ENCODE data around the gene ZNF653. TPM values are rescaled to one million over a fixed set of nuclear protein-coding genes. Genes with fewer than 3 reads are reported as not detected.

ZNF653 gene
- total and polyA plus RNA-seq, 9 of the 15 experiments (the other 6 are each of a cell fraction or from before 2014, with no cell fraction given) = 1.6 to 8.0 (median 4.2) TPM; not detected in 2

GRCh38 chr19:11479090-11479897 lies 26.3 kb downstream of the ZNF653 start:
- ATAC-seq (peak; percentile 85), DNase-seq (ENCODE audit: extremely low read depth in 1 of 4, low spot score in 3 of 4) (peak; percentile 93 to 100 (median 100)), FAIRE-seq (peak; percentile 71)
- CTCF ChIA-PET (ENCODE audit: low intra/inter-chr PET ratio) = no interaction called here
- H3K27me3 ChIP-seq (ENCODE audit: control insufficient read depth in 2 of 2, insufficient read depth in 2 of 2, low read length in 2 of 2) = no peaks in the 10 kb centered on the region; a peak in 1 of 5 replicates
- POLR2A ChIA-PET = interaction anchor here (0.6 to 1.0 kb wide), 4 partner anchors 12 to 171 kb away, joined by 3 to 4 read pairs (median 3); partner anchors contain the start of gene ELOF1
- H2AFZ ChIP-seq (ENCODE audit: low read depth, low read length) = peak overlapping the region; percentile 78
- H4K20me1 ChIP-seq (replicated peaks; ENCODE audit: control insufficient read depth, insufficient read depth, low read length) = no peaks in the 10 kb centered on the region; the same call in 1 of the 2 replicates
- 4% methylated on average over 40 of the region's 62 CpGs for WGBS (ENCODE audit: insufficient coverage, low coverage, missing lambda C conversion rate)
- H3K36me3 ChIP-seq (ENCODE audit: control insufficient read depth, insufficient read depth, low read length) = no peaks in the 10 kb centered on the region
- H3K9me3 ChIP-seq (replicated peaks; ENCODE audit: control insufficient read depth, insufficient read depth, low read depth, low read length) = no peaks in the 10 kb centered on the region
- no peaks in the 10 kb centered on the region for H3K79me2 ChIP-seq (ENCODE audit: control insufficient read depth, insufficient read depth, low read length)
- H3K4me3 ChIP-seq = peak overlapping the region; percentile 23
- peaks cover 9 to 55% of the 10 kb centered on the region in 2 experiments; a peak in 4 of 5 replicates for H3K4me1 ChIP-seq (replicated peaks in 1 of 2; ENCODE audit: control insufficient read depth in 2 of 2, insufficient read depth in 2 of 2, low read length in 2 of 2)
- H3K9me1 ChIP-seq (ENCODE audit: control insufficient read depth, insufficient read depth, low read length) = no peaks in the 10 kb centered on the region
- in situ Hi-C loops (cut with MboI) = no loop called here
- H3K9ac ChIP-seq (ENCODE audit: insufficient read depth in 1 of 2, low read depth in 2 of 2, low read length in 2 of 2) = 0 out of 4 replicates have a peak overlapping the region, but pooled peaks of 1 of the 2 experiments have one; percentile 11
- peak overlapping the region; percentile 51 for H3K4me2 ChIP-seq (ENCODE audit: insufficient read depth, low read length)
- BruUV-seq (replicated peaks) = no TSS peak
- intact Hi-C loops (cut with micrococcal nuclease) = no loop called here
- no peak overlapping the region for H3K27ac ChIP-seq (ENCODE audit: extremely low read depth, low read depth, low read length)
- TF ChIP-seq GABPA (tag; conservative IDR thresholded peaks at IDR 0.05; ENCODE audit: low read depth) (no peak), REST (IDR thresholded peaks at IDR 0.05; ENCODE audit: borderline replicate concordance) (peak; percentile 100), REST (CRISPR knock-in tag; IDR thresholded peaks at IDR 0.05; ENCODE audit: low read depth) (peak; percentile 99), TSHZ1 (CRISPR knock-in tag; IDR thresholded peaks at IDR 0.05) (no peak), ZNF707 (CRISPR knock-in tag; conservative IDR thresholded peaks at IDR 0.05) (no peak)

Measured in K562 (cell line).